GM12891 (cell line): ENCODE data around the gene NUP93.
"Not testable (repeated sequence)": the region's sequence is repeated elsewhere in the genome, so short reads cannot be mapped to it uniquely, and the experiment has no call there.

Source experiments
- DNase-seq: peaks from one replicate; pipeline ENCODE4 v3.0.0; 2011; ENCODE audit warnings: low spot score; ENCODE audit not compliant: insufficient read length
- FAIRE-seq: peaks from 2 replicates; lab custom pipeline; 2011; peaks lifted over from hg19 to GRCh38; lab: Jason Lieb, UNC
- PAX5 ChIP-seq: IDR thresholded peaks from 2 replicates; pipeline ENCODE4 v1.6.1; 2011; ENCODE audit warnings: low read length, moderate library complexity, mild to moderate bottlenecking; ENCODE audit not compliant: insufficient read depth, severe bottlenecking
- POLR2A ChIP-seq: IDR thresholded peaks from 2 replicates; pipeline ENCODE4 v1.6.1; 2011; ENCODE audit warnings: low read depth, low read length, control low read depth
- POLR2AphosphoS5 ChIP-seq: IDR thresholded peaks from 2 replicates; pipeline ENCODE4 v1.6.1; 2011; ENCODE audit warnings: low read depth, low read length, control low read depth
- POU2F2 ChIP-seq: IDR thresholded peaks from 2 replicates; pipeline ENCODE4 v1.6.1; 2011; ENCODE audit warnings: low read depth, mild to moderate bottlenecking, control low read depth, low read length, moderate library complexity
- SPI1 ChIP-seq: IDR thresholded peaks from 2 replicates; pipeline ENCODE4 v1.6.1; 2011; ENCODE audit warnings: low read depth, low read length, control low read depth
- TAF1 ChIP-seq: IDR thresholded peaks from 2 replicates; pipeline ENCODE4 v1.6.1; 2011; ENCODE audit warnings: low read depth, low read length, control low read depth

NUP93 gene

GRCh38 chr16:56876048-56876447 lies 146.1 kb downstream of the NUP93 start:
- TF ChIP-seq POU2F2 (no peak), POLR2AphosphoS5 (no peak), POLR2A (no peak), SPI1 (no peak), PAX5 (no peak), TAF1 (no peak)
- DNase-seq (no peak), FAIRE-seq (no peak)

DNA sequence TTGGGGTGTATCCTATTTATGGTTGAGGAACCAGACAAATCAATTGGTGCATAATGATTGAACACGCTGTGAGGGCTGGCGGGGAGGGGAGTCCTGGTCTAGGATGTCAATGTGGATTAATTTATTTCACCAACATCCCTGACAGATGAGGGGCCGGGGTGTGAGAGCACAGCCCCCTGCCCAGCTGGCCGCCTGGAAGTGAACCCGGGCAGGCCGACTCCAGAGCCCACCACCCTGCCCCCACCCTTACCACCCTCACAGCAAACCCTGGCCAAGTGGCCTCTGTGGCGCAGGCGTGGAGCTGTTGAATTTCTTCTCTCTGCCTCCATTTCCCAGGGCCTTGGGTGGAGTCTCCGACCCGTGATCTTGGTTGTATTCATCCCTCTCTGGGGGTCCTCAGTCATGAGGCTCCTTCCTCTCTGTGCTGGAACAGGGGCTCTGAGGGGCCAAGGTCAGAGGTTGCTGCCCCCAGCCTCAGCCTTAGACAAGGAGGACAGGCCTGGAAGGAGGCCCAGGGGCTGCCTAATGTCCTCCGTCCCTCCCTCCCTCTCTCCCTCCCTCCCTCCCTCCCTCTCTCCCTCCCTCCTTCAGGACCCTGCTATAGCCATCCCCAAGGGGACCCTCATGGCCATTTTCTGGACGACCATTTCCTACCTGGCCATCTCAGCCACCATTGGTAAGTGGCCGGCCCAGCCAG lies 147.7 kb downstream of the NUP93 start:
- TF ChIP-seq PAX5 (no peak), POU2F2 (no peak), POLR2A (no peak), SPI1 (no peak), TAF1 (no peak), POLR2AphosphoS5 (no peak)
- FAIRE-seq, result no peak
- no peak for DNase-seq

DNA sequence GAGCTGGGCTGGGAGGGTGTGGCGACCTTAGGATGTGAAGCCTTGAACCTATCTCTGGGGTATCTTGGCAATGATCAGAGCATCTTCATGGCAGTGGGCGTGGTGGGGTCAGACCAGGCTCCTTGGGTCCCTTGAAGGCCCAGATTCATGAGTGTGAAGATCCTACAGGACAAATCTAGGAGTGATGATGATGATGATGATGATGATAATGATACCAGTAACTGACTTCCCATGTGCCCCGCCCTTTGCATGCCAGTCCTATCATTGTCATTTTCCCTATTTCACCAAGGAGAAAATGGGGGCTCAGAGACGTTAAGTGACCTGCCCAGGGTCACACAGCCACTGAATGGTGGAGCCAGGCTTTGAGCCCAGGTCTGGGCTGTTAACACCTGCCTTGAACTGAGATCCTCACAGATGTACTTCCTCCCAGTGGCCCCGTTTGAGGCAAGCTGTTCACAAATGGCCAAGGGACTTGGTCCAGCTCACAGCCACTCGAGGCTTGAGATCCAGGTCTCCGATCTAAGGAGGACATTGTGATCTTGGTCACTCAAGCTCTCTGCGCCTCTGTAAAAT lies 148.4 kb downstream of the NUP93 start:
- FAIRE-seq (no peak), DNase-seq (no peak)
- no peak for TF ChIP-seq PAX5
- no peak for TF ChIP-seq SPI1
- TF ChIP-seq POU2F2, result no peak
- TF ChIP-seq POLR2A, result no peak
- no peak for TF ChIP-seq TAF1
- TF ChIP-seq POLR2AphosphoS5, result no peak

GRCh38 chr16:56879276-56879675 lies 149.3 kb downstream of the NUP93 start:
- FAIRE-seq, result no peak
- TF ChIP-seq TAF1 (no peak), PAX5 (no peak), POU2F2 (no peak), POLR2A (no peak), SPI1 (no peak), POLR2AphosphoS5 (no peak)
- DNase-seq, result no peak

DNA sequence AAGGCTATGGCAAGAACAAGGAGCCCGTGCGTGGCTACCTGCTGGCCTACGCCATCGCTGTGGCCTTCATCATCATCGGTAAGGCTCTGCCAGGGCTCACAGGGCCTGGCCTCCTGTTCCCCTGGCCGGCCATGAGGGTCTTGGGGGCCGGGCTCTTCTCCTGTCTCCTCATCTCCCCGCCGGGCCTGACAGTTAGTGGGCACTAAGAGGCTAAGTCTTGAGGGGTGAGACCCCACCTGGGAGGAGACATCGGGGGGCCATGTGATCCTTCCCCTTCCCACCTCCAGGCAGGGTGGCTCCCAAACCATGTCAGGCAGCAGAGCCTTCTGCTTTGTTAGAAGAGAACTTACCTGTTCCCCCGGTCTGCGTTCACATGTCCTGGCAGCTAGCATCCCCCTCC lies 150.2 kb downstream of the NUP93 start:
- TF ChIP-seq PAX5, result no peak
- no peak for TF ChIP-seq POLR2A
- TF ChIP-seq POU2F2, result no peak
- no peak for TF ChIP-seq POLR2AphosphoS5
- DNase-seq, result no peak
- no peak for FAIRE-seq

GRCh38 chr16:56880685-56881084 lies 150.8 kb downstream of the NUP93 start:
- FAIRE-seq (peak; percentile 13), DNase-seq (no peak)
- TF ChIP-seq PAX5 (no peak), SPI1 (no peak), POU2F2 (no peak)

DNA sequence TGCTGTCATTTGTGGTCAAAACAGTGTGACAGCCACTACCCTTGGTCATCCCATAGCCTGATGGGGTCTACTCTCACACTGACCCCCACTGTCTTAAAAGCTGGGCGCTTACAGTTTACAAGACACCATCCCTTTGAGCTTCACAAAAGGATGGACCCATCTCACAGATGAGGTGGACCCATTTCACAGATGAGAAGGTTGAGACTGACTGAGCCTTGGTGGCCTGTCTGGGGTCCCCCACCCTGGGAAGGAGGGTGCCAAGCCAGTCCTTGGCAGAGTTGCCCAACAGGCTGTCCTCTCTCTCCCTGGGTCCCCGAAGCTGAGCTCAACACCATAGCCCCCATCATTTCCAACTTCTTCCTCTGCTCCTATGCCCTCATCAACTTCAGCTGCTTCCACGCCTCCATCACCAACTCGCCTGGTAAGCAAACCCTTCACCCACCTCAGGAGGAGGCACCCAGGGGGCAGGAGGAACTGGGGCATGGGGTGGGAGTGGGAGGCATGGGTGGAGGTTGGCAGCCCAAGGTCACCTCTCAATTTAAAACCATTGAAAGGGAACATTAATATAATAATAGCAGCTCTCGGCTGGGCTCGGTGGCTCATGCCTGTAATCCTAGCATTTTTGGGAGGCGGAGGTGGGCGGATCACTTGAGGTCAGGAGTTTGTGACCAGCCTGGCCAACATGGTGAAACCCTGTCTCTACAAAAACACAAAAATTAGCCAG lies 152.3 kb downstream of the NUP93 start:
- TF ChIP-seq POLR2A (no peak), TAF1 (no peak), POLR2AphosphoS5 (no peak), SPI1 (no peak), PAX5 (no peak), POU2F2 (no peak)
- DNase-seq, result no peak
- no peak for FAIRE-seq

GRCh38 chr16:56883586-56883985 lies 153.7 kb downstream of the NUP93 start:
- TF ChIP-seq SPI1 (no peak), TAF1 (no peak), PAX5 (no peak), POLR2A (no peak), POU2F2 (no peak), POLR2AphosphoS5 (no peak)
- no peak for DNase-seq
- no peak for FAIRE-seq

DNA sequence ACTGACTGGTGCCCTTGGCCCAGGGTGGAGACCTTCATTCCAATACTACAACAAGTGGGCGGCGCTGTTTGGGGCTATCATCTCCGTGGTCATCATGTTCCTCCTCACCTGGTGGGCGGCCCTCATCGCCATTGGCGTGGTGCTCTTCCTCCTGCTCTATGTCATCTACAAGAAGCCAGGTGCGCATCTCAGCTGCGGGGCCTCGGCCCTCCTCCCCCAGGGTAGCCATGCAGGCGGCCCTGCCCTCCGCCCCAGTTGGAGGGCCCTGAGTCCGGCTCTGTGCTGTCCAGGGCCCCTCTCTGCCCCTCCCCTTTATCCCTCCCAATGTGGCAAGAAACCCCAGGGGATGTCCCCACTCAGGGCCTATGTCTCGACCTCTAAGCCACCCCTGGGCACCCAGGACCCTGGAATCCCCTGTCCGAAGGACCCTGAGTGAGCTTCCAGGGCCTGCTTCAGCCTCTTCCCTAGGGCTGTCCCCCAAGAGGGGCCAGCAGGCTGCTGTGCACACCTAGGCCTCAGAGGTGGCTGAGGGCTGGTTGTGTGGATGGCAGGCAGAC lies 154.2 kb downstream of the NUP93 start:
- TF ChIP-seq POLR2AphosphoS5 (no peak), TAF1 (no peak), SPI1 (no peak), POU2F2 (no peak), PAX5 (no peak), POLR2A (no peak)
- no peak for DNase-seq
- FAIRE-seq, result no peak

- not testable (repeated sequence) for DNase-seq, FAIRE-seq
Measured at GRCh38 chr16:56884929-56885328, 155.0 kb downstream of the NUP93 start.
